Pericardium fibroblast (primary cell): ENCODE data around the gene NPEPPS. TPM values are rescaled to one million over a fixed set of nuclear protein-coding genes. Genes with fewer than 3 reads are reported as not detected.

Source experiments
- total RNA-seq: library from RNA; depleted of rRNA; stranded (reverse); fragments of >200 nt; gene quantifications from 2 replicates; pipeline ENCODE4 v1.2.3, GENCODE V29; 2015

Gene NPEPPS
- total RNA-seq, result 40.5 and 56.0 TPM in 2 replicates

GRCh38 chr17:47530557-47531232, at the start of gene NPEPPS:
Gene NPEPPS, plus strand, starts transcription at chr17:47531108. Its CDS starts 193 bp downstream, at chr17:47531301.

GRCh38 chr17:47649153-47649971, 118.5 kb downstream of the NPEPPS start, which contains the start of gene KPNB1:
Gene KPNB1, plus strand, starts transcription at chr17:47649919. Its CDS starts 326 bp downstream, at chr17:47650245.

Other genes starting within 250 kb of the NPEPPS start
- 0.51 and 1.4 TPM in 2 replicates for gene EFCAB13, start 207.2 kb upstream of the NPEPPS start, total RNA-seq
- 182 and 186 TPM in 2 replicates for gene KPNB1, start 118.8 kb downstream of the NPEPPS start, total RNA-seq
- 13.6 and 16.9 TPM in 2 replicates for gene TBKBP1, start 163.1 kb downstream of the NPEPPS start, total RNA-seq
- gene TBX21, start 202.1 kb downstream of the NPEPPS start, total RNA-seq, result not detected in 2 replicates